Gastroesophageal sphincter (tissue), 4 donors: ENCODE measurements around the gene SELENOT. TPM values are rescaled to one million over a fixed set of nuclear protein-coding genes. Genes with fewer than 3 reads are reported as not detected.

Experiments
- ATAC-seq: fragments of 150-250 bp; one replicate; pipeline ENCODE4 v1.9.1; 2016; ENCODE audit warnings: mild to moderate bottlenecking, moderate library complexity
- H3K27ac ChIP-seq, 4 donors: fragments of 200-600 bp; sonication (generic) in 3 of 4; 1 replicate in 3 of 4; 2 replicates in 1 of 4; pipeline ENCODE4 v1.5.1; 2016 to 2019
- H3K27me3 ChIP-seq: fragments of 200-600 bp; sonication (generic); one replicate; pipeline ENCODE4 v1.5.1; 2019
- H3K36me3 ChIP-seq, 2 donors: fragments of 200-600 bp; sonication (generic); one replicate each; pipeline ENCODE4 v1.5.1; 2019; ENCODE audit warnings: control low read depth in 1 of 2
- H3K4me1 ChIP-seq, 3 donors: fragments of 200-600 bp; sonication (generic); 1 replicate in 2 of 3; 2 replicates in 1 of 3; pipeline ENCODE4 v1.5.1; 2016 to 2019; ENCODE audit warnings: control low read depth in 2 of 3
- H3K4me3 ChIP-seq, 2 donors: fragments of 200-600 bp; sonication (generic); one replicate each; pipeline ENCODE4 v1.5.1; 2019; ENCODE audit warnings: mild to moderate bottlenecking in 1 of 2, moderate library complexity in 1 of 2
- H3K9me3 ChIP-seq, 3 donors: fragments of 200-600 bp; sonication (generic); one replicate each; pipeline ENCODE4 v1.5.1; 2017 to 2019; ENCODE audit warnings: control low read depth in 2 of 3
- CTCF ChIP-seq, 4 experiments: fragments of 200-600 bp in 2 of 4; fragments of 450-650 bp in 2 of 4; sonication (generic) in 1 of 4; IDR thresholded peaks; one replicate each; pipeline ENCODE4 v1.5.1; 2017 to 2019; ENCODE audit warnings: antibody characterized with exemption in 4 of 4, mild to moderate bottlenecking in 2 of 4, moderate library complexity in 2 of 4
- EP300 ChIP-seq: sonication (generic); formaldehyde crosslinking; IDR thresholded peaks from one replicate; pipeline ENCODE4 v1.6.1; 2017; ENCODE audit warnings: antibody characterized with exemption, mild to moderate bottlenecking
- POLR2A ChIP-seq, 2 donors: fragments of 450-650 bp; IDR thresholded peaks; one replicate each; pipeline ENCODE4 v1.6.1; 2017; ENCODE audit warnings: antibody characterized with exemption in 2 of 2, mild to moderate bottlenecking in 2 of 2, moderate library complexity in 1 of 2
- POLR2AphosphoS5 ChIP-seq: sonication (generic); formaldehyde crosslinking; IDR thresholded peaks from one replicate; pipeline ENCODE4 v1.6.1; 2017; ENCODE audit warnings: antibody characterized with exemption
- WGBS, 2 donors: methylation state at CpG; one replicate each; pipeline ENCODE4 v1.1.5; 2018; ENCODE audit warnings: low coverage in 1 of 2; 5-methylcytosine and 5-hydroxymethylcytosine counted together
- total RNA-seq, 4 donors: library from RNA; depleted of rRNA; stranded (reverse); fragments of >200 nt; gene quantifications; one replicate each; pipeline ENCODE4 v1.1.0, GENCODE V29; 2016

Gene SELENOT
- total RNA-seq, 4 donors from 2014 or later, result 46.1 to 167 (median 97.2) TPM

GRCh38 chr3:150626148-150626930, 23.2 kb downstream of the SELENOT start:
- no peaks in the 10 kb centered on the region for H3K9me3 ChIP-seq
- peaks cover 0 to 13% (median 0%) of the 10 kb centered on the region in 3 donors for H3K4me1 ChIP-seq
- H3K36me3 ChIP-seq, result peaks cover 7 to 69% of the 10 kb centered on the region in 2 donors
- TF ChIP-seq POLR2AphosphoS5 (no peak), EP300 (no peak), POLR2A (IDR thresholded peaks at IDR 0.05) (no peak), CTCF (IDR thresholded peaks at IDR 0.05) (no peak)
- no peak overlapping the region for H3K4me3 ChIP-seq
- H3K27me3 ChIP-seq, result no peaks in the 10 kb centered on the region
- no peak for ATAC-seq
- H3K27ac ChIP-seq, result no peak overlapping the region
- 73% methylated on average over 2 of the region's 2 CpGs; no CpG with 5 or more reads in 1 of the 2 donors for WGBS, 2 donors

GRCh38 chr3:150627557-150627956, 24.4 kb downstream of the SELENOT start:
- no peak for ATAC-seq
- no peaks in the 10 kb centered on the region for H3K27me3 ChIP-seq
- H3K36me3 ChIP-seq, result peaks cover 7 to 76% of the 10 kb centered on the region in 2 donors
- no peak for TF ChIP-seq CTCF (IDR thresholded peaks at IDR 0.05)
- no peak for TF ChIP-seq POLR2A (IDR thresholded peaks at IDR 0.05)
- TF ChIP-seq EP300, result no peak
- no peak for TF ChIP-seq POLR2AphosphoS5
- peaks cover 0 to 13% (median 0%) of the 10 kb centered on the region in 3 donors for H3K4me1 ChIP-seq
- 49 to 58% methylated on average over 2 of the region's 2 CpGs for WGBS, 2 donors
- no peaks in the 10 kb centered on the region for H3K9me3 ChIP-seq
- no peak overlapping the region for H3K27ac ChIP-seq
- no peak overlapping the region for H3K4me3 ChIP-seq

GRCh38 chr3:150631515-150632221, 28.5 kb downstream of the SELENOT start:
- Histone ChIP-seq H3K27ac (no peak overlapping the region), H3K4me1 (no peaks in the 10 kb centered on the region), H3K9me3 (no peaks in the 10 kb centered on the region), H3K27me3 (no peaks in the 10 kb centered on the region), H3K4me3 (no peak overlapping the region), H3K36me3 (peaks cover 7 to 53% of the 10 kb centered on the region in 2 donors)
- no peak for ATAC-seq
- TF ChIP-seq CTCF (IDR thresholded peaks at IDR 0.05) (no peak), POLR2A (IDR thresholded peaks at IDR 0.05) (no peak), EP300 (no peak), POLR2AphosphoS5 (no peak)
- 84 to 87% methylated on average over 3 to 7 of the region's 7 CpGs for WGBS, 2 donors

GRCh38 chr3:150635076-150635475, 32.0 kb downstream of the SELENOT start:
- no peak for ATAC-seq
- no peaks in the 10 kb centered on the region for H3K27me3 ChIP-seq
- no peak for TF ChIP-seq POLR2A (IDR thresholded peaks at IDR 0.05)
- no peak for TF ChIP-seq POLR2AphosphoS5
- TF ChIP-seq EP300, result no peak
- TF ChIP-seq CTCF (IDR thresholded peaks at IDR 0.05), result no peak
- H3K4me3 ChIP-seq, result no peak overlapping the region
- H3K4me1 ChIP-seq, result no peaks in the 10 kb centered on the region
- WGBS, 2 donors, result 40 to 45% methylated on average over 6 of the region's 6 CpGs
- H3K36me3 ChIP-seq, result peaks cover 0 to 20% of the 10 kb centered on the region in 2 donors
- H3K27ac ChIP-seq, result no peak overlapping the region
- no peaks in the 10 kb centered on the region for H3K9me3 ChIP-seq
